Measurements from ENCODE around the gene FAM217B. TPM values are rescaled to one million over a fixed set of nuclear protein-coding genes. Genes with fewer than 3 reads are reported as not detected.

FAM217B gene
- total RNA-seq, 6 experiments from 2014 or later = 1.2 to 3.6 (median 2.2) TPM

GRCh38 chr20:59983076-59983475 is 42.9 kb downstream of the FAM217B start:
- no peak for TF ChIP-seq POLR2A (IDR thresholded peaks at IDR 0.05)
- TF ChIP-seq, protein P1, sequence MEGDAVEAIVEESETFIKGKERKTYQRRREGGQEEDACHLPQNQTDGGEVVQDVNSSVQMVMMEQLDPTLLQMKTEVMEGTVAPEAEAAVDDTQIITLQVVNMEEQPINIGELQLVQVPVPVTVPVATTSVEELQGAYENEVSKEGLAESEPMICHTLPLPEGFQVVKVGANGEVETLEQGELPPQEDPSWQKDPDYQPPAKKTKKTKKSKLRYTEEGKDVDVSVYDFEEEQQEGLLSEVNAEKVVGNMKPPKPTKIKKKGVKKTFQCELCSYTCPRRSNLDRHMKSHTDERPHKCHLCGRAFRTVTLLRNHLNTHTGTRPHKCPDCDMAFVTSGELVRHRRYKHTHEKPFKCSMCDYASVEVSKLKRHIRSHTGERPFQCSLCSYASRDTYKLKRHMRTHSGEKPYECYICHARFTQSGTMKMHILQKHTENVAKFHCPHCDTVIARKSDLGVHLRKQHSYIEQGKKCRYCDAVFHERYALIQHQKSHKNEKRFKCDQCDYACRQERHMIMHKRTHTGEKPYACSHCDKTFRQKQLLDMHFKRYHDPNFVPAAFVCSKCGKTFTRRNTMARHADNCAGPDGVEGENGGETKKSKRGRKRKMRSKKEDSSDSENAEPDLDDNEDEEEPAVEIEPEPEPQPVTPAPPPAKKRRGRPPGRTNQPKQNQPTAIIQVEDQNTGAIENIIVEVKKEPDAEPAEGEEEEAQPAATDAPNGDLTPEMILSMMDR (IDR thresholded peaks at IDR 0.05) = no peak
- DNase-seq = no peak
- no peak overlapping the region for H3K27ac ChIP-seq
- ATAC-seq = no peak
- H3K4me1 ChIP-seq = no peaks in the 10 kb centered on the region
- 86% methylated on average over 8 of the region's 9 CpGs for WGBS (ENCODE audit: insufficient coverage, low coverage, low lambda C conversion rate, missing lambda C conversion rate)
- no peak overlapping the region for H3K4me3 ChIP-seq
- no peaks in the 10 kb centered on the region for H3K36me3 ChIP-seq
- intact Hi-C loops (cut with DNase I) = no loop called here
- H3K27me3 ChIP-seq = no peaks in the 10 kb centered on the region
- no peaks in the 10 kb centered on the region for H3K9me3 ChIP-seq

DNA sequence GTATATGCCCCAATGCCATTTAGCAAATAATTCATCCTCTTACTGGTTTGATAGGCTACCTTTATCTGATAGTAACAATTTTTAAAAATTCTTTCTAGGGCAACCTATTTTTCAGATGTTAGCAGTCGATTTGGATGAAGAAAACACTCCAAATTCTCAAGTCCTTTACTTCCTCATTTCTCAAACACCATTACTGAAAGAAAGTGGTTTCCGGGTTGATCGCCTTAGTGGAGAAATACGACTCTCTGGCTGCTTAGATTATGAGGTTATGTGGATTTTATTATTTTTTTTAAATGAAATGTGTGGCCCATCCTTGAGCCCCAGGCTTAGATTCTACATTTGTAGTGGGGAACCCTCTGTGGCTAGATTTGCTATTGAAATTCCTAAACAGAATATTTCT is 44.4 kb downstream of the FAM217B start:
- intact Hi-C loops (cut with DNase I) = no loop called here
- ATAC-seq = no peak
- Histone ChIP-seq H3K27me3 (no peaks in the 10 kb centered on the region), H3K36me3 (no peaks in the 10 kb centered on the region), H3K4me3 (no peak overlapping the region), H3K4me1 (no peaks in the 10 kb centered on the region), H3K27ac (no peak overlapping the region), H3K9me3 (no peaks in the 10 kb centered on the region)
- DNase-seq = no peak
- WGBS (ENCODE audit: insufficient coverage, low coverage, low lambda C conversion rate, missing lambda C conversion rate) = 42% methylated on average over 4 of the region's 4 CpGs
- TF ChIP-seq, protein P1 (IDR thresholded peaks at IDR 0.05) = no peak
- no peak for TF ChIP-seq POLR2A (IDR thresholded peaks at IDR 0.05)

- intact Hi-C loops (cut with DNase I) = no loop called here
These were observed 45.0 kb downstream of the FAM217B start for GRCh38 chr20:59985164-59985563.

DNA sequence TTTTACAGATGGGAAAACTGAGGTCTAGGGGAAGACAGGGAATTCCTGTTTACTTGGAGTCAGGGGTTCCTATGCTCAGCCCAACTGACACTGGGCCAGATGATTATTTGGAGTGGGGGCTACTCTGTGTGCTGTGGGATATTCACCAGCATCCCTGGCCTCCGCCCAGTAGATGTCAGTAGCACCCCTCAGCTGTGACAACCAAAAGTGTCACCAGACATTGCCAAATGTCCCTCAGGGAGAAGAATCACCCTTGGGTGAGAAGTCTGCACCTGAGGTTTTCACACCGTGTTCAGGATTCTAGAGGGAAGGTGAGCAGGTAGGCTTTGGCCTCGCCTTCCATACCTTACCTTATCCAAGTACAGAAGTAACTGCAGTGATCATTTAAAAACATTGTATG is 45.7 kb downstream of the FAM217B start:
- TF ChIP-seq, protein P1 (IDR thresholded peaks at IDR 0.05) = peak in 2 of 4 donors; percentile 10 to 12
- TF ChIP-seq POLR2A (IDR thresholded peaks at IDR 0.05) = no peak
- ATAC-seq = peak in 1 of 4 donors; percentile 21
- no peaks in the 10 kb centered on the region for H3K27me3 ChIP-seq
- no peaks in the 10 kb centered on the region for H3K9me3 ChIP-seq
- intact Hi-C loops (cut with DNase I) = no loop called here
- DNase-seq = no peak
- H3K27ac ChIP-seq = no peak overlapping the region
- WGBS (ENCODE audit: insufficient coverage, low coverage, low lambda C conversion rate, missing lambda C conversion rate) = 100% methylated on average over 1 of the region's 3 CpGs
- no peaks in the 10 kb centered on the region for H3K4me1 ChIP-seq
- H3K4me3 ChIP-seq = no peak overlapping the region
- no peaks in the 10 kb centered on the region for H3K36me3 ChIP-seq

More at GRCh38 chr20:59985164-59985563, 45.0 kb downstream of the FAM217B start:
- Histone ChIP-seq H3K4me3 (no peak overlapping the region), H3K36me3 (no peaks in the 10 kb centered on the region), H3K4me1 (no peaks in the 10 kb centered on the region), H3K27ac (no peak overlapping the region), H3K9me3 (no peaks in the 10 kb centered on the region), H3K27me3 (no peaks in the 10 kb centered on the region)
- 71% methylated on average over 5 of the region's 8 CpGs for WGBS (ENCODE audit: insufficient coverage, low coverage, low lambda C conversion rate, missing lambda C conversion rate)
- no peak for TF ChIP-seq POLR2A (IDR thresholded peaks at IDR 0.05)
- TF ChIP-seq, protein P1 (IDR thresholded peaks at IDR 0.05) = no peak
- DNase-seq (no peak), ATAC-seq (no peak)

DNA sequence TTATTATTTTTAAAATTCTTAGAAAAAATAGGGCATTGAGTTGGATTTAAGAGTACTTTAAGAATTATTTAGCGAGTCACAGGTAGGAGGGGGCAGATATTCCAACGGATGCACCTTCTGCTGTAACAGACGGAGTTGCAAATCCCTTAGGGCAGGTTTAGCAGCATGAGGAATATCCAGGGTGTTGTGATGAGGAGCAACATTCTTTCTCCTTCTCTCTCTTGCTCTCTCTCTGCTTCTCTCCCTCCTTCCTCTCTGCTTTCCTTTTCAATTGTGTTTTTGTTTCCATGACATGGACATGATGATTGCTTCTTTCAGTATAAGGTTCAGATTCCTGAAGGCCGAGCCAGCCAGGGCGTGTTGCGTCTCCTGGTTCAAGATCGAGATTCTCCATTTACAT is 46.9 kb downstream of the FAM217B start:
- Histone ChIP-seq H3K27ac (no peak overlapping the region), H3K4me1 (no peaks in the 10 kb centered on the region), H3K27me3 (no peaks in the 10 kb centered on the region), H3K36me3 (no peaks in the 10 kb centered on the region), H3K9me3 (no peaks in the 10 kb centered on the region), H3K4me3 (no peak overlapping the region)
- ATAC-seq = no peak
- WGBS (ENCODE audit: insufficient coverage, low coverage, low lambda C conversion rate, missing lambda C conversion rate) = 80% methylated on average over 7 of the region's 7 CpGs
- intact Hi-C loops (cut with DNase I) = no loop called here
- DNase-seq = no peak
- TF ChIP-seq, protein P1 (IDR thresholded peaks at IDR 0.05) = no peak
- no peak for TF ChIP-seq POLR2A (IDR thresholded peaks at IDR 0.05)
